Endometrial microvascular endothelial cells (primary cell): Measurements from ENCODE around the gene IRAK1BP1. TPM values are rescaled to one million over a fixed set of nuclear protein-coding genes. Genes with fewer than 3 reads are reported as not detected.
"Not testable (repeated sequence)": the region's sequence is repeated elsewhere in the genome, so short reads cannot be mapped to it uniquely, and the experiment has no call there.

Source experiments
- in situ Hi-C: cut with HindIII; loops from 2 replicates; pipeline ENCODE4 v1.10.0; 2017; ENCODE audit warnings: low sequenced_read_pairs, low pct_unique_long_range_greater_than_20kb; ENCODE audit errors: inconsistent ontology term
- total RNA-seq: library from RNA; depleted of rRNA; stranded (reverse); fragments of >200 nt; gene quantifications from one replicate; pipeline ENCODE4 v1.2.3, GENCODE V29; 2015; ENCODE audit errors: inconsistent ontology term

IRAK1BP1 gene
- total RNA-seq, 1 donor from 2014 or later, result 2.1 TPM

- in situ Hi-C loops, result no loop called here
Observed at GRCh38 chr6:78868116-78868515, 765 bp downstream of the IRAK1BP1 start.

GRCh38 chr6:78875505-78875904 lies 8.2 kb downstream of the IRAK1BP1 start:
- in situ Hi-C loops, result no loop called here

GRCh38 chr6:78883651-78884050 lies 16.3 kb downstream of the IRAK1BP1 start:
- in situ Hi-C loops, result no loop called here

GRCh38 chr6:78889901-78890300 lies 22.6 kb downstream of the IRAK1BP1 start:
- in situ Hi-C loops, result not testable (repeated sequence)

GRCh38 chr6:78896227-78896626 lies 28.9 kb downstream of the IRAK1BP1 start:
- in situ Hi-C loops, result no loop called here

GRCh38 chr6:78908621-78909020 lies 41.3 kb downstream of the IRAK1BP1 start:
- in situ Hi-C loops, result no loop called here

- in situ Hi-C loops, result no loop called here
Observed at GRCh38 chr6:78909391-78909790, 42.0 kb downstream of the IRAK1BP1 start.

- in situ Hi-C loops, result no loop called here
Observed at GRCh38 chr6:78910010-78910409, 42.7 kb downstream of the IRAK1BP1 start.

GRCh38 chr6:78910591-78911171 lies 43.3 kb downstream of the IRAK1BP1 start:
- in situ Hi-C loops, result no loop called here

- in situ Hi-C loops, result no loop called here
Observed at GRCh38 chr6:78911218-78911940, 44.0 kb downstream of the IRAK1BP1 start.

GRCh38 chr6:78916411-78916810 lies 49.1 kb downstream of the IRAK1BP1 start:
- in situ Hi-C loops, result no loop called here

- in situ Hi-C loops, result no loop called here
Observed at GRCh38 chr6:78917788-78918187, 50.4 kb downstream of the IRAK1BP1 start.

- in situ Hi-C loops, result not testable (repeated sequence)
Observed at GRCh38 chr6:78921168-78921567, 53.8 kb downstream of the IRAK1BP1 start.

GRCh38 chr6:78925317-78925716 lies 58.0 kb downstream of the IRAK1BP1 start:
- in situ Hi-C loops, result no loop called here

- in situ Hi-C loops, result no loop called here
Observed at GRCh38 chr6:78935553-78935952, 68.2 kb downstream of the IRAK1BP1 start.

- in situ Hi-C loops, result no loop called here
Observed at GRCh38 chr6:78936515-78936914, 69.2 kb downstream of the IRAK1BP1 start.

GRCh38 chr6:78942446-78942845 lies 75.1 kb downstream of the IRAK1BP1 start:
- in situ Hi-C loops, result no loop called here

- in situ Hi-C loops, result no loop called here
Observed at GRCh38 chr6:78947529-78947928, 80.2 kb downstream of the IRAK1BP1 start.

GRCh38 chr6:78947962-78948361 lies 80.6 kb downstream of the IRAK1BP1 start:
- in situ Hi-C loops, result no loop called here

- in situ Hi-C loops, result no loop called here
Observed at GRCh38 chr6:78948785-78949184, 81.4 kb downstream of the IRAK1BP1 start.

GRCh38 chr6:78952362-78952761 lies 85.0 kb downstream of the IRAK1BP1 start:
- in situ Hi-C loops, result no loop called here
